DND-41 (cell line): ENCODE data around the gene ASXL1.

Experiments used
- ATAC-seq: fragments of 200-7000 bp; cut with Tn5 transposase; 3 replicates; pipeline ENCODE4 v1.9.1; 2021; ENCODE audit warnings: low read depth; ENCODE audit not compliant: insufficient read depth
- DNase-seq: peaks from one replicate; pipeline ENCODE4 v3.0.0-alpha.2; 2020
- H2AFZ ChIP-seq: 2 replicates; pipeline ENCODE4 v1.6.0; 2012; ENCODE audit warnings: low read depth, low read length
- H3K27ac ChIP-seq: 2 replicates; pipeline ENCODE4 v1.5.1; 2012; ENCODE audit warnings: low read length, inconsistent platforms
- H3K27me3 ChIP-seq: fragments of 200-600 bp; sonication (generic); 2 replicates; pipeline ENCODE4 v1.6.0; 2012; ENCODE audit warnings: low read length, mild to moderate bottlenecking, inconsistent platforms; ENCODE audit not compliant: insufficient read depth, poor library complexity
- H3K36me3 ChIP-seq: 2 replicates; pipeline ENCODE4 v1.5.1; 2012; ENCODE audit warnings: low read length, inconsistent platforms; ENCODE audit not compliant: insufficient read depth
- H3K4me1 ChIP-seq: 2 replicates; pipeline ENCODE4 v1.5.1; 2012; ENCODE audit warnings: mild to moderate bottlenecking, low read length; ENCODE audit not compliant: insufficient read depth
- H3K4me2 ChIP-seq: 2 replicates; pipeline ENCODE4 v1.6.0; 2012; ENCODE audit warnings: mild to moderate bottlenecking, moderate library complexity, low read length, inconsistent platforms; ENCODE audit not compliant: insufficient read depth
- H3K4me3 ChIP-seq, 2 experiments: fragments of 200-600 bp in 1 of 2; shearing (Covaris generic) in 1 of 2; 2 replicates each; pipeline ENCODE4 v1.5.1; 2012 to 2016; ENCODE audit warnings: inconsistent platforms in 2 of 2, low read length in 2 of 2, mild to moderate bottlenecking in 2 of 2, low read depth in 1 of 2, moderate library complexity in 1 of 2
- H3K79me2 ChIP-seq: 2 replicates; pipeline ENCODE4 v1.6.0; 2012; ENCODE audit warnings: low read length, inconsistent platforms; ENCODE audit not compliant: insufficient read depth
- H3K9ac ChIP-seq: 2 replicates; pipeline ENCODE4 v1.6.0; 2012; ENCODE audit warnings: low read depth, mild to moderate bottlenecking, inconsistent platforms, low read length, moderate library complexity
- H3K9me3 ChIP-seq: 2 replicates; pipeline ENCODE4 v1.5.1; 2012; ENCODE audit warnings: low read length, moderate library complexity, mild to moderate bottlenecking, inconsistent platforms; ENCODE audit not compliant: insufficient read depth, severe bottlenecking
- H4K20me1 ChIP-seq: 2 replicates; pipeline ENCODE4 v1.6.0; 2012; ENCODE audit warnings: low read length; ENCODE audit not compliant: insufficient read depth
- CTCF ChIP-seq: IDR thresholded peaks from 2 replicates; pipeline ENCODE4 v1.5.1; 2012; ENCODE audit warnings: borderline replicate concordance, low read length, moderate library complexity, mild to moderate bottlenecking; ENCODE audit not compliant: poor library complexity, severe bottlenecking; ENCODE audit errors: extremely low read depth
- EZH2 ChIP-seq: IDR thresholded peaks from 3 replicates; pipeline ENCODE4 v1.6.1; 2012; ENCODE audit warnings: borderline replicate concordance, low read depth, mild to moderate bottlenecking, moderate library complexity, low read length, inconsistent platforms; ENCODE audit not compliant: severe bottlenecking

The ASXL1 gene

GRCh38 chr20:32458837-32459220, 100.7 kb downstream of the ASXL1 start:
- Histone ChIP-seq H3K27ac (no peak overlapping the region), H4K20me1 (peaks cover 73% of the 10 kb centered on the region), H3K36me3 (peaks cover 72% of the 10 kb centered on the region), H3K4me1 (no peaks in the 10 kb centered on the region), H2AFZ (no peak overlapping the region), H3K4me2 (no peak overlapping the region), H3K9ac (no peak overlapping the region), H3K79me2 (peaks cover 45% of the 10 kb centered on the region), H3K27me3 (no peaks in the 10 kb centered on the region), H3K9me3 (no peaks in the 10 kb centered on the region), H3K4me3 (no peak overlapping the region)
- ATAC-seq (no peak), DNase-seq (no peak)
- TF ChIP-seq CTCF (no peak), EZH2 (no peak)

- no peak overlapping the region for H3K27ac ChIP-seq
- no peaks in the 10 kb centered on the region for H3K27me3 ChIP-seq
- H2AFZ ChIP-seq: no peak overlapping the region
- H3K4me3 ChIP-seq: no peak overlapping the region
- DNase-seq (no peak), ATAC-seq (no peak)
- peaks cover 71% of the 10 kb centered on the region for H3K36me3 ChIP-seq
- no peak overlapping the region for H3K4me2 ChIP-seq
- TF ChIP-seq EZH2 (no peak), CTCF (no peak)
- H3K4me1 ChIP-seq: no peaks in the 10 kb centered on the region
- no peaks in the 10 kb centered on the region for H3K9me3 ChIP-seq
- H4K20me1 ChIP-seq: peaks cover 71% of the 10 kb centered on the region
- H3K9ac ChIP-seq: no peak overlapping the region
- peaks cover 59% of the 10 kb centered on the region for H3K79me2 ChIP-seq
Observed at GRCh38 chr20:32460231-32460630, 102.1 kb downstream of the ASXL1 start.

GRCh38 chr20:32460683-32461320, 102.7 kb downstream of the ASXL1 start:
- Histone ChIP-seq H3K4me3 (no peak overlapping the region), H3K9ac (no peak overlapping the region), H3K4me2 (no peak overlapping the region), H2AFZ (no peak overlapping the region), H4K20me1 (peaks cover 71% of the 10 kb centered on the region), H3K4me1 (no peaks in the 10 kb centered on the region), H3K27me3 (no peaks in the 10 kb centered on the region), H3K27ac (no peak overlapping the region; the same call in 1 of the 2 replicates), H3K36me3 (peaks cover 71% of the 10 kb centered on the region), H3K79me2 (peaks cover 65% of the 10 kb centered on the region), H3K9me3 (no peaks in the 10 kb centered on the region)
- ATAC-seq (no peak), DNase-seq (no peak)
- no peak for TF ChIP-seq EZH2
- no peak for TF ChIP-seq CTCF
